Adrenal gland (tissue), 12 donors: Measurements from ENCODE around the gene MYH3. TPM values are rescaled to one million over a fixed set of nuclear protein-coding genes. Genes with fewer than 3 reads are reported as not detected.
A peak's percentile ranks its signal among the peaks of the same experiment; 100 is the strongest.

Experiments used
- DNase-seq, 7 donors: peaks; one replicate each; pipeline ENCODE4 v3.0.0-alpha.2; 2019 to 2020
- H3K27ac ChIP-seq, 5 donors: fragments of 200-600 bp; sonication (generic) in 4 of 5; 1 replicate in 3 of 5; 2 replicates in 2 of 5; pipeline versions ENCODE4 v1.5.1 to v1.8.0; 2016 to 2020; ENCODE audit warnings: mild to moderate bottlenecking in 1 of 5
- H3K27me3 ChIP-seq: fragments of 200-600 bp; 2 replicates; pipeline ENCODE4 v1.8.0; 2021
- H3K36me3 ChIP-seq, 2 donors: fragments of 200-600 bp; replicated peaks in 1 of 2; 1 replicate in 1 of 2; 2 replicates in 1 of 2; pipeline versions ENCODE4 v1.5.1 to v1.8.0; 2018 to 2022
- H3K4me1 ChIP-seq, 2 donors: fragments of 200-600 bp; replicated peaks in 1 of 2; 1 replicate in 1 of 2; 2 replicates in 1 of 2; pipeline versions ENCODE4 v1.5.1 to v1.8.0; 2018 to 2021
- H3K4me3 ChIP-seq, 4 donors: fragments of 200-600 bp; sonication (generic) in 3 of 4; one replicate each; pipeline ENCODE4 v1.5.1; 2016 to 2018
- H3K9me3 ChIP-seq, 3 donors: fragments of 200-600 bp; sonication (generic) in 1 of 3; replicated peaks in 1 of 3; 1 replicate in 2 of 3; 2 replicates in 1 of 3; pipeline versions ENCODE4 v1.5.1 to v1.8.0; 2016 to 2021
- POLR2A ChIP-seq, 2 donors: fragments of 450-650 bp; IDR thresholded peaks; one replicate each; pipeline ENCODE4 v1.6.1; 2017; ENCODE audit warnings: antibody characterized with exemption in 2 of 2, mild to moderate bottlenecking in 2 of 2, moderate library complexity in 1 of 2
- WGBS, 4 donors: extraction: QIAGEN DNeasy Blood & Tissue Kit in 2 of 4; methylation state at CpG; one replicate each; pipeline versions ENCODE4 v1.1.5 to v1.1.7; 2013 to 2017; 5-methylcytosine and 5-hydroxymethylcytosine counted together
- intact Hi-C, 2 donors: fragments of 100-400 bp; cut with DNase I; formaldehyde crosslinking; loops; one replicate each; pipeline versions ENCODE4 v1.14.1 to v1.15.0; 2022 to 2023
- polyA plus RNA-seq, 3 donors: library from polyadenylated mRNA; stranded (reverse); fragments of 200-250 nt in 2 of 3; fragments of 350-450 nt in 1 of 3; fragmentation: Illumina TruSeq in 1 of 3; extraction: RNeasy Lipid Tissue Mini Kit (QIAGEN cat#74804) in 1 of 3; gene quantifications; one replicate each; pipeline ENCODE4 v1.2.3, GENCODE V29; 2013 to 2014
- total RNA-seq, 9 donors: library from RNA; depleted of rRNA in 4 of 9; stranded (reverse); fragments of >200 nt in 4 of 9; fragments of 120-200 nt in 1 of 9; fragmentation: NEBNext Ultra II Directional in 1 of 9; extraction: Animal tissue kit (Norgen Biotek cat#: 25700) in 1 of 9; gene quantifications; one replicate each; pipeline versions ENCODE4 v1.1.0 to v1.2.4, GENCODE V29; 2013 to 2023
- TF ChIP-seq, protein P1 (sequence below), 6 experiments: fragments of 450-650 bp in 4 of 6; fragments of 200-600 bp in 2 of 6; sonication (generic) in 1 of 6; IDR thresholded peaks; 1 replicate in 5 of 6; 2 replicates in 1 of 6; pipeline versions ENCODE4 v1.5.1 to v1.8.0; 2016 to 2021; ENCODE audit warnings: antibody characterized with exemption in 6 of 6, mild to moderate bottlenecking in 2 of 6, moderate library complexity in 1 of 6
- donor health status: healthy with polysubstance abuse.
- donor health status: Bipolar disorder and iron deficiency.
- donor health status: DM: yes; HTN: yes; CAD: no.
- donor health status: DM: no; HTN: no; CAD: no.
- donor health status: DM: no; HTN: no; CAD: no.
- donor health status: DM: yes; HTN: yes; CAD: no.

The MYH3 gene
- total and polyA plus RNA-seq, 12 donors, result 0.43 to 9.3 (median 0.95) TPM; not detected in 1

DNA sequence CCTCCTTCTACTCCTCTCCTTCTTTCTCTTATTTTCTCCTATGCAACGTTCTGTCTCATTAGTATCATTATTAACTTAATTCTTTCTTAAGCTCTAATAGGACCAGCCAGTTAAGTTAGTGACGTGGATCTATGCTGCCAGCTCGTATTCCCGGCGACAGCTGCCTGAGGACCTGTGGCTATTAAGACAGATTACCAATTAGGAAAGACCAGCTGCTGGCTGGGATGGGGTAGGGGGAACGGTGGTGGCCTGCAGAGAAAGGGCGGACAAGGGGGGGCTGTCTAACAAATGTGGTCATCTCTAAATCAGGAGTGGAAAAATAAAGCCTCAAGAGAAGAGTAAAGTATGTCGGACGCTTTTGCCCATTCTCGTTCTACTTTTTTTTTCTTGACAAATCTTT lies 770 bp upstream of the MYH3 start:
- intact Hi-C loops, result no loop called here
- DNase-seq, result peak in 1 of 7 donors; percentile 40
- WGBS, 4 donors, result 61 to 74% (median 73%) methylated on average over 10 of the region's 10 CpGs

DNA sequence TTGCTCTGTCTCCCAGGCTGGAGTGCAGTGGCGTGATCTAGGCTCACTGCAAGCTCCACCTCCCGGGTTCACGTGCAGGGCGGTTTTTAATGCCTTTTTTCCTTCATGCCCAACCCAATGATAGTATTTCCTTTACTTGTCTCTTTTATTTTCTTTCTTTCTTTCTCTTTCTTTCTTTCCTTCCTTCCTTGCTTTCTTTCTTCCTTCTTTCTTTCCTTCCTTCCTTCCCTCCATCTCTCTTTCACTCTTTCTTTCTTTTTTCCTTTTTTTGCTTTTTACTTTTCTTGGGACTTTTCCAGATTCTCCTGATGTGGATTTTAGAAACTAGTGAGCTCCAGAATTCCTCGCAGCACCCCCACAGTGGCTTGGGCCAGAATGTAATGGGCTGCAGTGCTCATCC lies 3.1 kb downstream of the MYH3 start:
- TF ChIP-seq, protein P1, sequence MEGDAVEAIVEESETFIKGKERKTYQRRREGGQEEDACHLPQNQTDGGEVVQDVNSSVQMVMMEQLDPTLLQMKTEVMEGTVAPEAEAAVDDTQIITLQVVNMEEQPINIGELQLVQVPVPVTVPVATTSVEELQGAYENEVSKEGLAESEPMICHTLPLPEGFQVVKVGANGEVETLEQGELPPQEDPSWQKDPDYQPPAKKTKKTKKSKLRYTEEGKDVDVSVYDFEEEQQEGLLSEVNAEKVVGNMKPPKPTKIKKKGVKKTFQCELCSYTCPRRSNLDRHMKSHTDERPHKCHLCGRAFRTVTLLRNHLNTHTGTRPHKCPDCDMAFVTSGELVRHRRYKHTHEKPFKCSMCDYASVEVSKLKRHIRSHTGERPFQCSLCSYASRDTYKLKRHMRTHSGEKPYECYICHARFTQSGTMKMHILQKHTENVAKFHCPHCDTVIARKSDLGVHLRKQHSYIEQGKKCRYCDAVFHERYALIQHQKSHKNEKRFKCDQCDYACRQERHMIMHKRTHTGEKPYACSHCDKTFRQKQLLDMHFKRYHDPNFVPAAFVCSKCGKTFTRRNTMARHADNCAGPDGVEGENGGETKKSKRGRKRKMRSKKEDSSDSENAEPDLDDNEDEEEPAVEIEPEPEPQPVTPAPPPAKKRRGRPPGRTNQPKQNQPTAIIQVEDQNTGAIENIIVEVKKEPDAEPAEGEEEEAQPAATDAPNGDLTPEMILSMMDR (IDR thresholded peaks at IDR 0.05), result no peak
- Histone ChIP-seq H3K27me3 (no peaks in the 10 kb centered on the region), H3K4me1 (no peaks in the 10 kb centered on the region), H3K27ac (no peak overlapping the region), H3K9me3 (no peaks in the 10 kb centered on the region), H3K4me3 (no peak overlapping the region), H3K36me3 (no peaks in the 10 kb centered on the region)
- intact Hi-C loops, result no loop called here
- DNase-seq, result no peak
- 62 to 79% (median 76%) methylated on average over 5 of the region's 5 CpGs for WGBS, 4 donors

More for the DNA sequence above, 770 bp upstream of the MYH3 start:
- TF ChIP-seq, protein P1 (IDR thresholded peaks at IDR 0.05), result no peak
- TF ChIP-seq POLR2A (IDR thresholded peaks at IDR 0.05), result no peak
- Histone ChIP-seq H3K36me3 (no peaks in the 10 kb centered on the region), H3K9me3 (no peaks in the 10 kb centered on the region), H3K27ac (no peak overlapping the region), H3K4me1 (no peaks in the 10 kb centered on the region), H3K27me3 (no peaks in the 10 kb centered on the region), H3K4me3 (no peak overlapping the region)

GRCh38 chr17:10652984-10653659 lies 4.0 kb downstream of the MYH3 start:
- intact Hi-C loops, result no loop called here
- no peaks in the 10 kb centered on the region for H3K36me3 ChIP-seq
- H3K27me3 ChIP-seq, result no peaks in the 10 kb centered on the region
- WGBS, 4 donors, result 52 to 73% (median 69%) methylated on average over 9 to 11 of the region's 11 CpGs
- H3K4me1 ChIP-seq, result no peaks in the 10 kb centered on the region
- no peak overlapping the region for H3K27ac ChIP-seq
- H3K9me3 ChIP-seq, result no peaks in the 10 kb centered on the region
- no peak overlapping the region for H3K4me3 ChIP-seq
- TF ChIP-seq, protein P1 (IDR thresholded peaks at IDR 0.05), result no peak
- TF ChIP-seq POLR2A (IDR thresholded peaks at IDR 0.05), result no peak
- DNase-seq, result peak in 2 of 7 donors; percentile 14 to 21

- TF ChIP-seq, protein P1 (IDR thresholded peaks at IDR 0.05), result no peak
- TF ChIP-seq POLR2A (IDR thresholded peaks at IDR 0.05), result no peak
- Histone ChIP-seq H3K4me1 (no peaks in the 10 kb centered on the region), H3K36me3 (no peaks in the 10 kb centered on the region), H3K4me3 (no peak overlapping the region), H3K27ac (no peak overlapping the region), H3K27me3 (no peaks in the 10 kb centered on the region), H3K9me3 (no peaks in the 10 kb centered on the region)
- intact Hi-C loops, result no loop called here
- 69 to 96% (median 77%) methylated on average over 9 of the region's 9 CpGs for WGBS, 4 donors
- DNase-seq, result no peak
Observed at GRCh38 chr17:10651927-10652326, 5.2 kb downstream of the MYH3 start.
